Mesothelial cell of epicardium (in vitro differentiated cells): ENCODE results near the gene TES. TPM values are rescaled to one million over a fixed set of nuclear protein-coding genes. Genes with fewer than 3 reads are reported as not detected.

Experiments used
- DNase-seq, 2 experiments: peaks; one replicate each; pipeline ENCODE4 v3.0.0; 2021; ENCODE audit warnings: low spot score in 2 of 2; ENCODE audit not compliant: unreplicated experiment in 2 of 2
- H3K27ac Mint-ChIP-seq: 2 replicates; pipeline ENCODE4 v1.8.0; 2021; ENCODE audit warnings: mixed read lengths
- H3K27me3 Mint-ChIP-seq: 2 replicates; pipeline ENCODE4 v1.8.0; 2021; ENCODE audit warnings: low read depth, mixed read lengths
- H3K36me3 Mint-ChIP-seq: 2 replicates; pipeline ENCODE4 v1.8.0; 2021; ENCODE audit warnings: mixed read lengths
- H3K4me1 Mint-ChIP-seq: 2 replicates; pipeline ENCODE4 v1.8.0; 2021; ENCODE audit warnings: mixed read lengths
- H3K4me3 Mint-ChIP-seq: 2 replicates; pipeline ENCODE4 v1.8.0; 2021; ENCODE audit warnings: mild to moderate bottlenecking, moderate library complexity, mixed read lengths
- H3K9me3 Mint-ChIP-seq: 2 replicates; pipeline ENCODE4 v1.8.0; 2021; ENCODE audit warnings: mixed read lengths
- CTCF ChIP-seq: fragments of 200-600 bp; sonication (generic); IDR thresholded peaks from one replicate; pipeline ENCODE4 v1.5.0; 2021; ENCODE audit warnings: antibody characterized with exemption; ENCODE audit not compliant: unreplicated experiment
- total RNA-seq: library from RNA; stranded (reverse); gene quantifications from 3 replicates; pipeline ENCODE4 v1.2.1, GENCODE V29; 2021

Gene TES
- total RNA-seq, 1 donor from 2014 or later: 131 TPM

- no peak overlapping the region for H3K4me3 Mint-ChIP-seq
- H3K4me1 Mint-ChIP-seq: peaks cover 9% of the 10 kb centered on the region
- no peak for TF ChIP-seq CTCF
- no peak for DNase-seq
- peaks cover 68% of the 10 kb centered on the region for H3K36me3 Mint-ChIP-seq
- no peak overlapping the region for H3K27ac Mint-ChIP-seq
- H3K9me3 Mint-ChIP-seq: peaks cover 30% of the 10 kb centered on the region
- H3K27me3 Mint-ChIP-seq: no peaks in the 10 kb centered on the region
Measured at GRCh38 chr7:116246357-116246756, 36.0 kb downstream of the TES start.

GRCh38 chr7:116249969-116250553 lies 39.7 kb downstream of the TES start:
- Mint-ChIP-seq H3K4me1 (no peaks in the 10 kb centered on the region), H3K27ac (peak overlapping the region; percentile 57), H3K27me3 (no peaks in the 10 kb centered on the region), H3K4me3 (no peak overlapping the region), H3K9me3 (peaks cover 29% of the 10 kb centered on the region), H3K36me3 (peaks cover 69% of the 10 kb centered on the region)
- peak; percentile 41 for TF ChIP-seq CTCF
- DNase-seq: no peak

GRCh38 chr7:116251675-116252074 lies 41.3 kb downstream of the TES start:
- H3K4me1 Mint-ChIP-seq: no peaks in the 10 kb centered on the region
- H3K36me3 Mint-ChIP-seq: peaks cover 54% of the 10 kb centered on the region
- no peak overlapping the region for H3K4me3 Mint-ChIP-seq
- TF ChIP-seq CTCF: no peak
- no peak for DNase-seq
- no peak overlapping the region for H3K27ac Mint-ChIP-seq
- no peaks in the 10 kb centered on the region for H3K27me3 Mint-ChIP-seq
- peaks cover 15% of the 10 kb centered on the region for H3K9me3 Mint-ChIP-seq

- peaks cover 11% of the 10 kb centered on the region for H3K9me3 Mint-ChIP-seq
- TF ChIP-seq CTCF: no peak
- no peak for DNase-seq
- H3K27me3 Mint-ChIP-seq: no peaks in the 10 kb centered on the region
- peaks cover 53% of the 10 kb centered on the region for H3K36me3 Mint-ChIP-seq
- H3K27ac Mint-ChIP-seq: no peak overlapping the region
- H3K4me3 Mint-ChIP-seq: no peak overlapping the region
- no peaks in the 10 kb centered on the region for H3K4me1 Mint-ChIP-seq
Measured at GRCh38 chr7:116252249-116252648, 41.9 kb downstream of the TES start.

GRCh38 chr7:116257156-116257555 lies 46.8 kb downstream of the TES start:
- H3K4me3 Mint-ChIP-seq: no peak overlapping the region
- no peak overlapping the region for H3K27ac Mint-ChIP-seq
- no peak for TF ChIP-seq CTCF
- DNase-seq: no peak
- peaks cover 5% of the 10 kb centered on the region for H3K4me1 Mint-ChIP-seq
- H3K9me3 Mint-ChIP-seq: no peaks in the 10 kb centered on the region
- H3K27me3 Mint-ChIP-seq: no peaks in the 10 kb centered on the region
- H3K36me3 Mint-ChIP-seq: peaks cover 30% of the 10 kb centered on the region

- Mint-ChIP-seq H3K9me3 (no peaks in the 10 kb centered on the region), H3K4me3 (no peak overlapping the region), H3K4me1 (peaks cover 5% of the 10 kb centered on the region), H3K27me3 (no peaks in the 10 kb centered on the region), H3K27ac (no peak overlapping the region), H3K36me3 (peaks cover 21% of the 10 kb centered on the region)
- DNase-seq: no peak
- TF ChIP-seq CTCF: peak; percentile 92
Measured at GRCh38 chr7:116258734-116259133, 48.4 kb downstream of the TES start.
